Psoas muscle (tissue), 8 donors: ENCODE measurements around the gene SLC6A20. TPM values are rescaled to one million over a fixed set of nuclear protein-coding genes. Genes with fewer than 3 reads are reported as not detected.
A peak's percentile ranks its signal among the peaks of the same experiment; 100 is the strongest.

Source experiments
- ATAC-seq, 4 donors: fragments of 200-7000 bp; cut with Tn5 transposase; one replicate each; pipeline ENCODE4 v1.9.1; 2020; ENCODE audit warnings: moderate library complexity in 3 of 4, mild to moderate bottlenecking in 2 of 4
- DNase-seq, 2 donors: peaks; one replicate each; pipeline ENCODE4 v3.0.0-alpha.2; 2020
- H3K27ac ChIP-seq: fragments of 200-600 bp; one replicate; pipeline ENCODE4 v1.8.0; 2022
- H3K27me3 ChIP-seq, 3 donors: fragments of 200-600 bp in 1 of 3; one replicate each; pipeline versions ENCODE4 v1.6.1 to v1.8.0; 2013 to 2022; ENCODE audit warnings: low read length in 2 of 3, mild to moderate bottlenecking in 2 of 3, moderate library complexity in 1 of 3; ENCODE audit not compliant: insufficient read depth in 3 of 3
- H3K36me3 ChIP-seq, 2 donors: fragments of 200-600 bp in 1 of 2; one replicate each; pipeline versions ENCODE4 v1.6.1 to v1.8.0; 2013 to 2022; ENCODE audit warnings: low read depth in 1 of 2, mild to moderate bottlenecking in 1 of 2, moderate library complexity in 1 of 2; ENCODE audit not compliant: insufficient read depth in 1 of 2
- H3K4me1 ChIP-seq: fragments of 200-600 bp; one replicate; pipeline ENCODE4 v1.8.0; 2022
- H3K4me3 ChIP-seq: fragments of 200-600 bp; one replicate; pipeline ENCODE4 v1.8.0; 2022; ENCODE audit warnings: mild to moderate bottlenecking
- H3K9me3 ChIP-seq: fragments of 200-600 bp; one replicate; pipeline ENCODE4 v1.8.0; 2022
- CTCF ChIP-seq: fragments of 200-600 bp; IDR thresholded peaks from one replicate; pipeline ENCODE4 v1.8.0; 2022; ENCODE audit warnings: antibody characterized with exemption
- WGBS, 3 donors: extraction: QIAGEN DNeasy Blood & Tissue Kit; methylation state at CpG; one replicate each; pipeline versions ENCODE4 v1.1.6 to v1.1.7; 2013; 5-methylcytosine and 5-hydroxymethylcytosine counted together
- intact Hi-C, 2 donors: fragments of 100-400 bp; cut with DNase I; formaldehyde crosslinking; loops; one replicate each; pipeline versions ENCODE4 v1.11.0 to v1.14.2; 2022
- polyA plus RNA-seq, 3 donors: library from polyadenylated mRNA; stranded (reverse); fragments of 200-250 nt; gene quantifications; one replicate each; pipeline ENCODE4 v1.2.3, GENCODE V29; 2013
- total RNA-seq, 4 donors: library from RNA; stranded (reverse); fragmentation: NEBNext Ultra II Directional in 2 of 4; extraction: Animal tissue kit (Norgen Biotek cat#: 25700) in 2 of 4; gene quantifications; one replicate each; pipeline versions ENCODE4 v1.2.1 to v1.2.4, GENCODE V29; 2021 to 2023
- donor health status: healthy with polysubstance abuse.
- donor health status: DM: no; HTN: no; CAD: no; lungs with moderate emphysema.
- donor health status: Bipolar disorder and iron deficiency.
- donor health status: healthy.
- donor health status: DM: yes; HTN: yes; CAD: no.
- donor health status: DM: no; HTN: no; CAD: no.
- donor health status: DM: no; HTN: no; CAD: no.
- donor health status: DM: yes; HTN: yes; CAD: no.

SLC6A20 gene
- total and polyA plus RNA-seq, 7 donors, result 0.10 to 0.69 (median 0.42) TPM

- WGBS, 3 donors, result 63 to 69% (median 69%) methylated on average over 13 of the region's 13 CpGs
Observed at GRCh38 chr3:45796902-45797637, 734 bp upstream of the SLC6A20 start.

GRCh38 chr3:45795509-45795881 is 841 bp downstream of the SLC6A20 start:
- DNase-seq (no peak), ATAC-seq (peak in 1 of 4 donors; percentile 45)
- TF ChIP-seq CTCF, result no peak
- Histone ChIP-seq H3K4me1 (no peaks in the 10 kb centered on the region), H3K36me3 (no peaks in the 10 kb centered on the region), H3K4me3 (peak overlapping the region; percentile 74), H3K27ac (no peak overlapping the region), H3K27me3 (peaks cover 0 to 51% (median 14%) of the 10 kb centered on the region in 3 donors), H3K9me3 (no peaks in the 10 kb centered on the region)
- WGBS, 3 donors, result 23 to 25% (median 25%) methylated on average over 14 of the region's 14 CpGs
- intact Hi-C loops, result no loop called here

More at GRCh38 chr3:45796902-45797637, 734 bp upstream of the SLC6A20 start:
- Histone ChIP-seq H3K36me3 (no peaks in the 10 kb centered on the region), H3K9me3 (no peaks in the 10 kb centered on the region), H3K27ac (no peak overlapping the region), H3K4me1 (no peaks in the 10 kb centered on the region), H3K4me3 (peak overlapping the region; percentile 74), H3K27me3 (peaks cover 0 to 51% (median 14%) of the 10 kb centered on the region in 3 donors)
- intact Hi-C loops, result no loop called here
- DNase-seq (no peak), ATAC-seq (peak in 1 of 4 donors; percentile 27)
- no peak for TF ChIP-seq CTCF

- Histone ChIP-seq H3K4me3 (no peak overlapping the region), H3K27me3 (peaks cover 0 to 51% (median 14%) of the 10 kb centered on the region in 3 donors), H3K4me1 (no peaks in the 10 kb centered on the region), H3K9me3 (peaks cover 4% of the 10 kb centered on the region), H3K36me3 (no peaks in the 10 kb centered on the region), H3K27ac (no peak overlapping the region)
- ATAC-seq, result no peak
- WGBS, 3 donors, result 96 to 100% (median 98%) methylated on average over 1 of the region's 1 CpG
- DNase-seq, result no peak
- intact Hi-C loops, result no loop called here
- TF ChIP-seq CTCF, result no peak
Observed at GRCh38 chr3:45794660-45795059, 1.7 kb downstream of the SLC6A20 start.

- DNase-seq (no peak), ATAC-seq (no peak)
- Histone ChIP-seq H3K4me1 (no peaks in the 10 kb centered on the region), H3K27ac (no peak overlapping the region), H3K36me3 (no peaks in the 10 kb centered on the region), H3K27me3 (peaks cover 0 to 51% (median 12%) of the 10 kb centered on the region in 3 donors), H3K9me3 (peaks cover 9% of the 10 kb centered on the region), H3K4me3 (no peak overlapping the region)
- 89 to 92% (median 91%) methylated on average over 5 of the region's 5 CpGs for WGBS, 3 donors
- no peak for TF ChIP-seq CTCF
- intact Hi-C loops, result no loop called here
Observed at GRCh38 chr3:45794177-45794560, 2.2 kb downstream of the SLC6A20 start.
